Measurements from ENCODE around the gene MDK. TPM values are rescaled to one million over a fixed set of nuclear protein-coding genes. Genes with fewer than 3 reads are reported as not detected.
A peak's percentile ranks its signal among the peaks of the same experiment; 100 is the strongest.

MDK gene
- total and polyA plus RNA-seq, 2 donors (not counting 3 experiments of a cell fraction or from before 2014, with no cell fraction given), result 331 to 893 TPM

DNA sequence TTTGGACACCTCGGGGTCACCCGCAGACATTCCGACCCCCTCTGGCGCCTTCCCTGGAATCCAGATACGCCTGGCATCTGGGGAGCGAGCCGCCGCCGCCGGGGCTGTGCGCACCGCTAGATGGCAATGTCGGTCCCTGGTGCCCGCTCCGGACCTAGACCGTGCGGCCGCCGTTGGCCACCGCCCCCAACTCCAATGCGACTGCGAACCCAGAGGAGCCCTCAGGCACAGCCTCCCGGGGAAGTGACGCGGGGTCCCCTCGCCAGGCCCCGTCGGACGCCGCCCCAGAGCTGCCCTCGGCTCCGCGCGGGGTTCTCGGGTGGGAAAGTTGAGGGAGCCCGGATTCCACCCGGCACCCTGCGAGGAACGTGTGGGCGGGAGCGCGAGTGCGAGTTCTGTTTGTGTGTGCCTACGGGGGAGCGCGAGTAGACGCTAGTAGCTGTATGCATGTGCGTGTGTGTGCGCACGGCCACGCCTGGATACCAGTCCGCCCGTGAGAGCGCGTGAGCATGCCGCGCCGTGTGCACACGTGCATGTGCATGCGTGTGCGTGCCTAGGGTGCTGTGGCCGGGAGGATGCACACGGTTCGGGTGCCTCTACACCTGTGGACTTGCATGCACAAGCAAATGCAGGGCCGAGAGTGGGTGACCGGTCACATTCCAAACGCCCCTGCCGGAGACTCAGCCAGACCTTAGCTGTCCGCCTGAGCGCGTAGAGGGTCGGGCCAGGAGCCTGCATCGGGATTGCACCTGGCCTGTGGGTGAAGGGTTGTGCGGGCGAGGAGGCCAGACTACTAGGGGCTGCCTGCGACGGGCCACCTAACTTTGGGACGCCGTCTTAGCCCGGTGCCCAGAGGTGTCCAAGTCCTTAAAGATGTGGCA is 8.2 kb downstream of the MDK start:
- DNase-seq (ENCODE audit: low read depth, low spot score), result peak; percentile 77
- TF ChIP-seq FOS (IDR thresholded peaks at IDR 0.05; ENCODE audit: borderline replicate concordance, insufficient read depth, low read length) (no peak), POLR2AphosphoS5 (IDR thresholded peaks at IDR 0.05; ENCODE audit: insufficient read depth, low read depth, low read length) (peak; percentile 31), MYC (IDR thresholded peaks at IDR 0.05; ENCODE audit: low read depth, low read length) (no peak), GATA2 (IDR thresholded peaks at IDR 0.05; ENCODE audit: insufficient read depth, insufficient read length, low read depth, low read length) (no peak)
- TF ChIP-seq, protein P1, sequence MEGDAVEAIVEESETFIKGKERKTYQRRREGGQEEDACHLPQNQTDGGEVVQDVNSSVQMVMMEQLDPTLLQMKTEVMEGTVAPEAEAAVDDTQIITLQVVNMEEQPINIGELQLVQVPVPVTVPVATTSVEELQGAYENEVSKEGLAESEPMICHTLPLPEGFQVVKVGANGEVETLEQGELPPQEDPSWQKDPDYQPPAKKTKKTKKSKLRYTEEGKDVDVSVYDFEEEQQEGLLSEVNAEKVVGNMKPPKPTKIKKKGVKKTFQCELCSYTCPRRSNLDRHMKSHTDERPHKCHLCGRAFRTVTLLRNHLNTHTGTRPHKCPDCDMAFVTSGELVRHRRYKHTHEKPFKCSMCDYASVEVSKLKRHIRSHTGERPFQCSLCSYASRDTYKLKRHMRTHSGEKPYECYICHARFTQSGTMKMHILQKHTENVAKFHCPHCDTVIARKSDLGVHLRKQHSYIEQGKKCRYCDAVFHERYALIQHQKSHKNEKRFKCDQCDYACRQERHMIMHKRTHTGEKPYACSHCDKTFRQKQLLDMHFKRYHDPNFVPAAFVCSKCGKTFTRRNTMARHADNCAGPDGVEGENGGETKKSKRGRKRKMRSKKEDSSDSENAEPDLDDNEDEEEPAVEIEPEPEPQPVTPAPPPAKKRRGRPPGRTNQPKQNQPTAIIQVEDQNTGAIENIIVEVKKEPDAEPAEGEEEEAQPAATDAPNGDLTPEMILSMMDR (IDR thresholded peaks at IDR 0.05; ENCODE audit: extremely low read depth in 1 of 2, insufficient read depth in 1 of 2, low read depth in 1 of 2, low read length in 2 of 2), result peak; percentile 95
- TF ChIP-seq, protein P2, sequence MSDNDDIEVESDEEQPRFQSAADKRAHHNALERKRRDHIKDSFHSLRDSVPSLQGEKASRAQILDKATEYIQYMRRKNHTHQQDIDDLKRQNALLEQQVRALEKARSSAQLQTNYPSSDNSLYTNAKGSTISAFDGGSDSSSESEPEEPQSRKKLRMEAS (IDR thresholded peaks at IDR 0.05; ENCODE audit: insufficient read depth, insufficient read length), result peak; percentile 9
- peak; percentile 81 for FAIRE-seq
- Histone ChIP-seq H3K4me3 (replicated peaks in 1 of 3; ENCODE audit: insufficient read depth in 1 of 3, low read depth in 1 of 3, low read length in 3 of 3) (peak overlapping the region in 2 of 3 experiments; percentile 18 to 21), H3K4me2 (ENCODE audit: insufficient read depth, low read length) (peak overlapping the region; percentile 21), H3K36me3 (ENCODE audit: control insufficient read depth in 2 of 2, extremely low read depth in 1 of 2, insufficient read depth in 2 of 2, low read length in 2 of 2) (no peaks in the 10 kb centered on the region), H3K27me3 (ENCODE audit: control insufficient read depth in 2 of 2, insufficient read depth in 2 of 2, low read length in 2 of 2) (peaks cover 23 to 39% of the 10 kb centered on the region in 2 experiments), H3K27ac (ENCODE audit: insufficient read depth, low read depth, low read length) (no peak overlapping the region), H3K4me1 (ENCODE audit: control insufficient read depth, extremely low read depth, insufficient read depth, low read length) (peaks cover 3% of the 10 kb centered on the region), H3K9me3 (replicated peaks; ENCODE audit: control insufficient read depth, insufficient read depth, low read length) (no peaks in the 10 kb centered on the region), H3K9me1 (replicated peaks; ENCODE audit: control insufficient read depth, extremely low read depth, insufficient read depth, low read length) (no peaks in the 10 kb centered on the region), H3K79me2 (ENCODE audit: control insufficient read depth, insufficient read depth, low read length) (no peaks in the 10 kb centered on the region), H4K20me1 (replicated peaks; ENCODE audit: control insufficient read depth, extremely low read depth, insufficient read depth, low read length) (no peaks in the 10 kb centered on the region), H3K9ac (replicated peaks; ENCODE audit: extremely low read depth, insufficient read depth, low read length) (no peak overlapping the region), H2AFZ (ENCODE audit: low read depth, low read length) (peak overlapping the region; percentile 32)
- dilution Hi-C loops (cut with MboI; ENCODE audit: extremely low pct_ligation_motif_present, low sequenced_read_pairs) (no loop called here), intact Hi-C loops (cut with micrococcal nuclease) (loop anchor here (1.0 to 2.0 kb wide), 4 partner anchors 140 to 311 kb away; partner anchors contain the start of genes ARHGAP1, ATG13, HARBI1 and ZNF408)
- POLR2A ChIA-PET, result interaction anchor here (1.1 kb wide), 1 partner anchor 9 kb away, joined by 5 read pairs; no protein-coding TSS in a partner anchor
- CTCF ChIA-PET, result interaction anchor here (0.6 to 7.2 kb wide), 25 partner anchors 9 to 311 kb away, joined by 3 to 99 read pairs (median 4); partner anchors contain the start of genes ARHGAP1, ATG13 and ZNF408
- no TSS peak for BruUV-seq (replicated peaks)
